GM21367 (cell line): ENCODE data around the gene MMP13.
"Not testable (repeated sequence)": the region's sequence is repeated elsewhere in the genome, so short reads cannot be mapped to it uniquely, and the experiment has no call there.

ENCODE experiments used
- ATAC-seq: cut with Tn5 transposase; IDR thresholded peaks from one replicate; pipeline ENCODE4 v1.9.1; 2021; ENCODE audit not compliant: unreplicated experiment

MMP13 gene

DNA sequence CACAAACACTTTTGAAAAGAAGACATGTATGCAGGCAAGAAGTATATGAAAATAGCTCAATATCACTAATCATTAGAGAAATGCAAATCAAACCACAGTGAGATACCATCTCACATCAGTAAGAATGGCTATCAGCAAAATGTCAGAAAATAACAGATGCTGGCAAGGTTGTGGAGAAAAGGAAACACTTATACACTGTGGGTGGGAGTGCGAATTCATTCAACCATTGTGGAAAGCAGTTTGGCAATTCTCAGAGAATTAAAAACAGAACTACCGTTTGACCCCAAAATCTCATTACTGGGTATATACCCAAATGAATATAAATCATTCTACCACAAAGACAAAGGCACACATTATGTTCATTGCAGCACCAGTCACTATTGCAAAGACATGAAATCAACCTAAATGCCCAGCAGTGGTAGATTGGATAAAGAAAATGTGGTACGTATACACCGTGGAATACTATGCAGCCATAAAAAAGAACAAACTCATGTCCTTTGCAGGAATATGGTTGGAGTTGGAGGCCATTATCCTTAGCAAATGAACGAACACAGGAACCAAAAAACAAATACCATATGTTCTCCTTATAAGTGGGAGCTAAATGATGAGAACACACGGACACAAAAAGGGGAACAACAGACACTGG is 18.5 kb downstream of the MMP13 start:
- ATAC-seq: no peak

- ATAC-seq: no peak
These were observed 20.0 kb downstream of the MMP13 start for GRCh38 chr11:102935514-102935913.

- ATAC-seq: no peak
These were observed 20.8 kb downstream of the MMP13 start for GRCh38 chr11:102934735-102935134.

DNA sequence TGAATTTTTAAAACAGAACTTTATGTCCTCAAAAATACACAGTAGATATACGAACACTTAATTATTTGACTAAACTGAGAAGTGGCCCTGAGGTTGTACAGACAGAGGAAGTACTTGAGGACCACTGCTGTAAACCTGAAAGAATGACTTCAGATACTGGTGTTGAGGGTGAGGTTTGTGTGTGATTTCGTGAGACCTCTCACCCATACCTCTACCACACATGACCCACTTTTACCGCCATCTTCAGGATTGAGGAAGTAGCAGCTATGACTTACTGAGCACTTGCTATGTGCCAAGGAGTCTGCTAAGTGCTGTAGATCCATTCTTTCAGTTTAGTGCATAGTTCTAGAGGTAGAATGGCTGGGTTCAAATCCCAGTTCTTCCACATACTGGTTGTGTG is 21.9 kb downstream of the MMP13 start:
- no peak for ATAC-seq

- ATAC-seq: no peak
These were observed 22.9 kb downstream of the MMP13 start for GRCh38 chr11:102932678-102933077.

- no peak for ATAC-seq
These were observed 25.1 kb downstream of the MMP13 start for GRCh38 chr11:102930451-102930850.

DNA sequence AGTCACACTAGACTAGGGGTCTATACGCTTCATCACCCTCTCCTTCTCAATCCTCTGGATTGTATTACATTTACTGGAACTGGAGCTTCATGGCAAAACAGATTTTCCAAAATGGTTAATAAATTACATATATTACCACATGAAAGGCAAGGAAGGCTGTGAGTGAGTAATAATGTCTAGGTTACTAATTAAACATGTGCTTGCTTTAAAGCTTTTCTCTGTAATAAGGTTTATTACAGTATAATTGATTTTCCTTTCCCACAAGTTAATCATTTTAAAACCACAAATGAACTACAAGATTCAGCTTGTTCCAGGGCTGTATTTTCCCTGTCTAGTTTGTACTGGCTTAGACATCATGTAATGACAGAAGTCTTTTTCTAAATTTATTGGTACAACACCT is 25.6 kb downstream of the MMP13 start:
- ATAC-seq: no peak

DNA sequence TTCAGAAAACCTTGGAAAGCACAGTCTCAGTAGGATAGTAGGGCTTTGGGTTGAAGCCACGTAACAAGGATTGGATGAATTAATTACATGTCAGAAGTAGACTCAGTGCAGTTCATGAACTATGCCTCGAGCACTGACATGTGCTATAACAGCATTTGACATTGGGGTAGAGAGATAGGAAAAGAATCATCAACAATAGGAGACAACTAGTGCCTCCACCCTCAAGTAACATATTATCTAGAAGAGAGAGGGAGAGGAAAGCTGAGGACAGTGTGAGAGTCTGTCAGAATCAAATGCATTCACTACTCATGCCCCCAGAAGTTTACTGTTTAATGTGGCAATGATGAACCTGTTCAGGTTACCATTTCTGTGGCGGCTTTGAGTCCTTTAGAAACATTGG is 26.4 kb downstream of the MMP13 start:
- ATAC-seq: no peak

DNA sequence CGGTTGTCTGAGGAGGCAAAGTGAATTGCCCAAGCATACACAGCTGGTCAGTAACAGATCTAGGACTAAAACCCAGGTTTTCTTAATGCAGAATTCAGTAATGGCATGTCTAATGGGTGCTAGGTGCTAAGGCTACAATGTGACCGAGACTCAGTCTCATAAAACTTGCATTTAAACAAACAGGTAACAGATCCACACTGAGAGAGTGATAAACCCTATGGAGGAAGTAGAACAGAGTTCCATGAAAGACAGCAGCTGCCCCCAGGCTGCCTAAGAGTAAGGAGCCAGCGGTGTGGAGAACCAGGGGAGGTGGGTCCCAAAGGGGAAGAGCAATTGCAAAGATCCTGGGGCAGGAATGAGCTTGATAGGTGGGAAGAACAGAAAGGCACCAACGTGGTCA is 27.3 kb downstream of the MMP13 start:
- ATAC-seq: no peak

DNA sequence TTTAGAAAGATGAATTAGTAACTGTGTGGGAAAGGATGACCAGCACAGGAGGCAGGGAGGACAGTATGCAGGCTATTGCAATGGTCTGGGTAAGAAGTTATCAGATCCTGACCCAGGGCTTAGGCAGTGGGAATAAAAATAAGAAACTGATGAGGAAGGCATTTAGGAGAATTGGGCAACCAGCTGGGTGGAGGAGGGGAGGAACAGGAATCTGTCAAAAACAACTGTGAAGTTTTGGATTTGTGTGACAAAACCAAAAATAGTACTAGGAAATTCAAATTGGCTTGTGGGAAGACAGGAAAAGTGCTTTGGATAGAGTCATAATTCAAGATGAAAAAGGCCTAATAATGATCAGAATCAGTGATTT is 27.9 kb downstream of the MMP13 start:
- ATAC-seq: no peak

DNA sequence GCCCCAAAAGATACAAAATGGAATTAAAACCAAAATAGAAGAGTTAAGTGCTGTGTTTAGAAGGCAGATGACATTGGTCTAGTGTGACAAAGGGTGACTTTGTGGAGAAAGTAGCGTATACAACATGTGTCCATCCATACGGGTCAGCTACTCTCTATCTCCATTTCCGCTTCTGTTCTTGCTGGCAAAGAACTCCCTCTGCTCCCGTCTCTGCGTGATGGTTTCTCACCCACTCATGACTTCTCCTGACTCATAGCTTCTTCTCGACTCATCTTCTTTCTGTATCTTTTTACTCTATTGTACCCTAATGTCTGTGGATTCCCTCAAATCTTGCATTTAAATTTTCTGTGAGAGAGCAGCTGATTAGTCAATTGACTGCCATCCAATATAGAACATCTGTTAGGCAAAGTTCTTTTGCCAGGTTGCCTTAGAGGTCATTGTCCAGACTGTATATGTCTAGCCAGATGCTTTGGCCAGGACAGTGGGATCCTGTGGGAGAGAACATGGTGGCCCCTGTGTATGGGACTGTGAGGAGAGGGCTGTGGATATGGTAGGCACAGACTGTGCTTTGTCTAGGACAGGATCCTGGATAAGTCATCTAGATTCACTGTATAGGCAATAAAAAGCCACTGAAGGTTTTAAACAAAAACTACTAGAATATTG is 28.4 kb downstream of the MMP13 start:
- ATAC-seq: no peak

DNA sequence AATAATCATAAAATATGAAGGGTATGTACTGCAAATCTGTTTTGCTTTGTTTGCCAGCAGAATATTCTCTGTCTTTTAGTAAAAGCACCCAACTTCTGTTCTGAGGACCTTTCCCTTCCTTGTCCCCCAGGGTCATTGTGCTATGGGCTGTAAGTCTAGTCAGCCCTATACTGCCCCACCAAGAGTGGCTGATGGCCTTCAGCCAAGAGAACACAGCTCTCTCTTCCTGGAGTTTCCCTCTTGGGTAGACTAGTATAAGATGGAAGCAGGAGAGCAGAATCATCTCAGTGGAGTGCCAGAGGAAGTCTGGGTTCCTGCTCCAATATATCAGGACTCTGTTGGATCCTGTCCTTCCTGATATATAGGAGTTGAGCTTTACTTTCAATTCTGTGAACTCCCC is 29.0 kb downstream of the MMP13 start:
- no peak for ATAC-seq

DNA sequence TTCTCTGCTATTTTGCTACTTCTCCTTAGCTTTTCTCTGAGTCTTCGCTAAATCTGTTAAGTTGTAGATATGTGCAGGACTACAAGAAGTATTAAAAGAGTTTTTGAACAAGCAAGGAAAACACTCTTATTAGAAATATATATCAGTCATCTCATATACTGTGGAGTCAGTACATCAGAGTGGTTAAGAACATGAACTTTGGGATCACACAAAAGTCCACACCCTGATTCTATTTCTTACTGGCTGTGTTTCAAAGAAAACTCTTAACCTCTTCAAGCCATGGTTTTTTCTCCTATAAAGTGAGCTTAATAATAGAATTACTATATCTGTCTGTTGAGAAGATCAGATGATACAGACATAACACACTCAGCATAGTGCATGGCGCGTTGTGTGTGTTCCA is 29.5 kb downstream of the MMP13 start:
- no peak for ATAC-seq

- no peak for ATAC-seq
These were observed 30.6 kb downstream of the MMP13 start for GRCh38 chr11:102924851-102925380.

DNA sequence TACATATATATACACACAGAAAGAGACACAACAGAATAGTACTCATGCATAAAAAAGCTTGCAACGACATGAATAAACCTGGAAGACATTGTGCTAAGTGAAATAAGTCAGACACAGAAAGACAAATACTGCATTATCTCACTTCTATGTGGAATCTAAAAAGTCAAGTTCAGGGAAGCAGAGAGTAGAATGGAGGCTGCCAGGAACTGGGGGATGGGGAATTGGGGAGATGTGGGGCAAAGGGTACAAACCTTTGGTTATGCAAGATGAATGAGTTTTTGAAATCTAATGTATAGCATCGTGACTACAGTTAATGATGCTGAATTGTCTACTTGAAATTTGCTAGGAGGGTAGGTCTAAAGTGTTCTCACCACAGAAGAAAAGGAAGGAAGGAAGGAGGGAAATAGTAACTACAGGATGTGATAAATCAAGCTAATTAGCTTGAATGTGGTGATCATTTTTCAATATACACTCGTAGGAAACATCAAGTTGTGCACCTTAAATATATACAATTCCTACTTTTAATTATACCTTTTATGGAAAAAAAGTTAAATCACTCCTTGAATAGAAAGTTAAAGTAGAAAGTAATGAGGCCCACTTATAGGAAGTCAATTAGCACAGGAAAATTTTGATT is 33.8 kb downstream of the MMP13 start:
- no peak for ATAC-seq

DNA sequence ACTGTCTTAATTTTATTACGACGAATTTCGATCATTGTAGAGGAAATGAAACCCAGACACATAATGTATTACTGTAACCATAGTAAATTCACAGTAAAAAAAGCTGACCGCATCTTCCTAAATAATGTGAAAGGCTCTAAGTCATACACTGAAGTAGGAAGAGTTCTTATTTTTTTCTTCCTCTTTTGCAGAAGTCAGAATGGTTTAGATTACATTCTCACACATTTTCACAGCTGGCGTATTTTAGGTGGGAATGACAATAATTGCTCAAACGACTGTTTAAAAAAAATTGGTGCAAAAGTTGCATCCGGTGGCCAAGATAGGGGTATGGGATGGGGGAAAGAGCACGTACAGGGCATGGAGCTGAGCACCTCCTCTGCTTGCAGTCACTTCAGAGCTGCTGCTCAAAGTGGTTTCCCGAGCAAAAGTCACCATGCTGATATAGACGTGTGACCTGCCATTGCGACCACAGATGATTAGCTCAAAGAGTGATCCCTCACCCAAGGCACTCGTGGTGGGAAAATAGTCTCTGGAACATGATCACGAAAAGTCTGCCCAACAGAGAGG is 35.3 kb downstream of the MMP13 start:
- peak; percentile 86 for ATAC-seq

DNA sequence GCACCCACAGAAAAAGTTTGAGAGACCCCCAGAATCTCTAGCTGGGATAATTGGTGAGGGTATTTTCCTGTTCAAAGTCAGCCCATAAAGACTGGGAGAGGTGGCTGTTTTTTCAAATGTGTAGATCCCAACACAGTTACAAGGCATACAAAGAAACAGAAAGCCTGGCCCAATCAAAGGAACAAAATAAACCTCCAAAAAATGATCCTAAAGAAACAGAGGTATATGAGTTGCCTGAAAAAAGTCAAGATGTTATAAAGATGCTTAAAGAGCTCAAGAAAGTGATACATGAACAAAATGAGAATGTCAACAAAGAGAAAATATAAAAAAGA is 40.5 kb downstream of the MMP13 start:
- no peak for ATAC-seq

- ATAC-seq: peak; percentile 64
These were observed 41.1 kb downstream of the MMP13 start for GRCh38 chr11:102914238-102915043.

- ATAC-seq: no peak
These were observed 43.1 kb downstream of the MMP13 start for GRCh38 chr11:102912482-102912830.

DNA sequence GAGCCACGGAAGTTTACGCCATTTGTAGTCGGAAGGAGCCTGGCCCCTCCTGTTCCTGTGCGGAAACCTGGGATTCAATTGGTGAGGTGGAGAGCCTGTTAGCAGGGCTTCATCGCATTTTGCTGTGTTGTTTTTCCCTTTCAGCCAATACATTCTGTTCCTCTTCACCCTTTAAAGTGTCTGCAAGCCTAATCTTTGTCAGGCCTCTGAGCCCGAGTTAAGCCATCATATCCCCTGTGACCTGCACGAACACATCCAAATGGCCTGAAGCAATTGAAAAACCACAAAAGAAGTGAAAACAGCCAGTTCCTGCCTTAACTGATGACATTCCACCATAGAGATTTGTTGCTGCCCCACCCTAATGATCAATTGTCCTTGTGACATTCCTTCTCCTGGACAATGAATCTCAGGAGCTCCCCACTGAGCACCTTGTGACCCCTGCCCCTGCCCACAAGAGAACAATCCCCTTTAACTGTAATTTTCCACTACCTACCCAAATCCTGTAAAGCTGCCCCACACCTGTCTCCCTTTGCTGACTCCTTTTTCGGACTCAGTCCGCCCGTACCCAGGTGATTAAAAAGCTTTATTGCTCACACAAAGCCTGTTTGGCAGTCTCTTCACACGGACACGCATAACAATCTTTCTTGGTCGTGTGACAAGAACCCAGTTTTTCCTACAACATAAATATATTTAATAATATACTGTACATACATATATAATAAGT is 43.6 kb downstream of the MMP13 start:
- ATAC-seq: no peak

- ATAC-seq: not testable (repeated sequence)
These were observed 49.7 kb downstream of the MMP13 start for GRCh38 chr11:102905848-102906247.
